Cardiac fibroblast (primary cell): ENCODE data around the gene CAMK2G.

Source experiments
- DNase-seq, 2 donors: peaks; one replicate each; pipeline versions ENCODE4 v3.0.0 to v3.0.0-alpha.2; 2010; ENCODE audit warnings: low read depth in 2 of 2
- H3K4me3 ChIP-seq, 2 donors: replicated peaks in 1 of 2; 1 replicate in 1 of 2; 2 replicates in 1 of 2; pipeline ENCODE4 v1.5.1; 2011; ENCODE audit warnings: low read depth in 2 of 2, low read length in 2 of 2, mild to moderate bottlenecking in 2 of 2, moderate library complexity in 1 of 2
- TF ChIP-seq, protein P1 (sequence below): IDR thresholded peaks from one replicate; pipeline ENCODE4 v1.5.1; 2011; ENCODE audit warnings: low read depth, mild to moderate bottlenecking, low read length, inconsistent platforms

CAMK2G gene

DNA sequence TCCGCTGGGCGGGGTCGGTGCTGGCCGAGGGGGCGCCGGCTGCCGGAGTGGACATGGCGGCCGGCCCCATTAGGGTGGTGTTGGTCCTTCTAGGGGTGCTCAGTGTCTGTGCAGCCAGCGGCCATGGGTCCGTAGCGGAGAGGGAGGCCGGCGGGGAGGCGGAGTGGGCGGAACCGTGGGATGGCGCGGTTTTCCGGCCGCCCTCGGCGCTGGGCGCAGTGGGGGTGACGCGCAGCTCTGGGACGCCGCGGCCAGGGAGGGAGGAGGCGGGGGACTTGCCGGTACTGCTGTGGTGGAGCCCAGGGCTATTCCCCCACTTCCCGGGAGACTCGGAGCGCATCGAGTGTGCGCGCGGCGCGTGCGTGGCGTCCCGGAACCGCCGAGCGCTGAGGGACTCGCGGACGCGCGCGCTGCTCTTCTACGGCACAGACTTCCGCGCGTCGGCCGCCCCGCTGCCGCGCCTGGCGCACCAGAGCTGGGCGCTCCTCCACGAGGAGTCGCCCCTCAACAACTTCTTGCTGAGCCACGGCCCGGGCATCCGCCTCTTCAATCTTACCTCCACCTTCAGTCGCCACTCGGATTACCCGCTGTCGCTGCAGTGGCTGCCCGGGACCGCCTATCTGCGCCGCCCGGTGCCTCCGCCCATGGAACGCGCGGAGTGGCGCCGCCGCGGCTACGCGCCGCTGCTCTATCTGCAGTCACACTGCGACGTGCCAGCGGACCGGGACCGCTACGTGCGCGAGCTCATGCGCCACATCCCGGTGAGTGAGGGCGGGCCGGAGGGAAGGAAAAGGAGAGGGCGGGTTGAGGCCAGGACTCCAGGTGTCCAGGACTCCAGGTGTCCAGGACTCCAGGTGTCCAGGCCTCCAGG lies 101.8 kb downstream of the CAMK2G start:
- peak overlapping the region; percentile 62 for H3K4me3 ChIP-seq
- peak; percentile 83 to 84 for DNase-seq

DNA sequence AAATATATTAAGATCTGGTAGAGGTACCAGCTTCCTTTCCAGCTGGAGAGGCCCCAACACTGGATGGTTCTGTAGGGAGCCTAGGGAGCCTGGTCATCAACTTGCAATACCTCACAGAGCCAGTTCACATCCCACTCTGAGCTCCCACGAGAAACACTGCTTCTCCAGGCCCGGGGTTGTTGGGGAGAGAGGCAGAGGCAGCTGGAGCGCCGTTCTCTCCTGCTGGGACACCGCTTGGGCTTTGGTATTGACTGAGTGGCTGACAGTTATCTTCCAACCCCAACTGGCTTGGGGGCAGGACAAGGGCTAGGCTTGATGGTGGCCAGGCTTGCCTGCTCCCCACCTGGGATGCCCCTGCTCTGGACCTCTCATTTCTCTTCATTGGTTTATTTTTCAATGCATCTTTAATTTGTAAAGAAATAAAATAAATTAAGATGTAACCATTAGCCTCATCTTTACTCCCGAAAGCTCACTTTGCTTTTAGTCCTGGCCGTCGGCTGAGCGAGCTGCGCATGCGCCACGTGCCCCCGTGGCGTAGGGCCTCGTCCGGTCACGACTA lies 102.6 kb downstream of the CAMK2G start:
- peak; percentile 28 to 88 for DNase-seq
- TF ChIP-seq, protein P1, sequence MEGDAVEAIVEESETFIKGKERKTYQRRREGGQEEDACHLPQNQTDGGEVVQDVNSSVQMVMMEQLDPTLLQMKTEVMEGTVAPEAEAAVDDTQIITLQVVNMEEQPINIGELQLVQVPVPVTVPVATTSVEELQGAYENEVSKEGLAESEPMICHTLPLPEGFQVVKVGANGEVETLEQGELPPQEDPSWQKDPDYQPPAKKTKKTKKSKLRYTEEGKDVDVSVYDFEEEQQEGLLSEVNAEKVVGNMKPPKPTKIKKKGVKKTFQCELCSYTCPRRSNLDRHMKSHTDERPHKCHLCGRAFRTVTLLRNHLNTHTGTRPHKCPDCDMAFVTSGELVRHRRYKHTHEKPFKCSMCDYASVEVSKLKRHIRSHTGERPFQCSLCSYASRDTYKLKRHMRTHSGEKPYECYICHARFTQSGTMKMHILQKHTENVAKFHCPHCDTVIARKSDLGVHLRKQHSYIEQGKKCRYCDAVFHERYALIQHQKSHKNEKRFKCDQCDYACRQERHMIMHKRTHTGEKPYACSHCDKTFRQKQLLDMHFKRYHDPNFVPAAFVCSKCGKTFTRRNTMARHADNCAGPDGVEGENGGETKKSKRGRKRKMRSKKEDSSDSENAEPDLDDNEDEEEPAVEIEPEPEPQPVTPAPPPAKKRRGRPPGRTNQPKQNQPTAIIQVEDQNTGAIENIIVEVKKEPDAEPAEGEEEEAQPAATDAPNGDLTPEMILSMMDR: no peak
- peak overlapping the region; percentile 62 for H3K4me3 ChIP-seq

More for the DNA sequence above, 101.8 kb downstream of the CAMK2G start:
- TF ChIP-seq, protein P1: no peak

DNA sequence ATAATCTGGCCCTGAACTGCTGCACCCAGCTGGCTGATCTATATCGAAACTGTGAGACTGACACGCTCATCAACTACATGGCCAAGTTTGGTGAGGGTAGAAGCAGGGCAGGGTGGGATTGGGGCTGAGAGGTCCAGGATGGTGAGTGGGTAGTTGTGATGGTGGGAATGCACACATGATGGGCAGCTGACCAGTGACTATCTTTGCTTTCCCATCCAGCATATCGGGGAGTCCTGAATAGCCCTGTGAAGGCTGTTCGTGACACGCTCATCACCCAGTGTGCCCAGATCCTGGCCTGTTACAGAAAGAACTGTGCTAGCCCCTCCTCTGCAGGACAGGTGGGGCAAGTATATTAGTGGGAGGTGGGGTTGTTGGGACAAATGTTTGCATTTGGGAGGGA lies 105.0 kb downstream of the CAMK2G start:
- no peak for DNase-seq
- no peak overlapping the region for H3K4me3 ChIP-seq
- TF ChIP-seq, protein P1: no peak

DNA sequence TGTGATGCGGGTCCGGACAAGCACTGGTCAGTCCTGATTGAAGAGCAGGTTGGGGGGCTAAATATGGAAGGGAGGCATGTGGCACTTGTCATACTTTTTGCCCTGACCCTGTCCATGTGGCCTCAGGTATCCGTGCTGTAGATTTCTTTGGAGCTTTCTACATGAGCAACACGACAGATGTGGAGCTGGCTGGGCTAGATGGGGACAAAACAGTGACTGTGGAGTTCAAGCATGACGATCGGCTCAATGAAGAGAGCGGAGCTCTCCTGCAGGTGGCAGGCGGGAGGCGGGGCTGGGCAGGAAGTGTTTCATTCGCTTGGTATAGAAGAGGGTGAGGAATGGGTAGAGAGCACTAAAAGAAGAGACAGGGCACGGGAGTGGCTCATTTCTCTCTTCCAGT lies 105.5 kb downstream of the CAMK2G start:
- TF ChIP-seq, protein P1: no peak
- no peak overlapping the region for H3K4me3 ChIP-seq
- DNase-seq: no peak

DNA sequence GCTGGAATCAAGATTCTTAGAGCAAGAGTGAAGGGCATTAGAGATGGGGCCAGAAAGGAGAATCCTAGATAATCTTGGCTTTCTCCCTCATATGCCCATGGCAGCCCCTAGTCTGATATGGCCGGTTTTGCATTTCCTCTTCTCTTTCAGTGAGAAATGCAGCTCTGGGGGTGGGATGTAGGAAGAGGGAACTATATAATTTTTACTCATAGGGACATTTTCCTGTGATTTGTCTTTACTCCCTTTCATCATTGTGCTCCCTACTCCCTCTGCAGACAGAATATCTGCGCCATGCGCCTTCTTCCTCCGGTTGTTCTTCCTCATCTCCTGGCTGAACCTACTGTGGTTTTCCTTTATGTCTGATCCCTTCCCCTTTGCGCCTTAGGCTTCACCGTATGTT lies 109.3 kb downstream of the CAMK2G start:
- no peak for DNase-seq
- TF ChIP-seq, protein P1: no peak
- no peak overlapping the region for H3K4me3 ChIP-seq

DNA sequence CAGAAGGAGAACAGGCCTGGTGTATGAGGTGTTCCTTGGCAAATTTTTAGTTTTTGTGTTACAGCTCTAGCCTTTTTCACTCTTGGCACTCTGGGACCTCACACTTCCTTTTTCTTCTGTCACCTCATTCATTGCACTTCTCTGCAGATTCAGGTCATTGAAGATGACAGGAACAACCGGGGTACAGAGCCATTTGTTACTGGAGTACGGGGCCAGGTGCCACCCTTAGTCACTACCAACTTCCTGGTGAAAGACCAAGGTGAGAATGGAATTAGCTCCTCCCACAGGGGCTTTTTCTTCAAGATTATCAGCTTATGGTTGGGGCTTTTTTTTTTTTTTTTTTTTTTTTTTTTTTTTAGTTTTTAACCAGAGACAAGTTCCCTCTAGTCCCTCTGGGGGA lies 111.0 kb downstream of the CAMK2G start:
- no peak for DNase-seq
- TF ChIP-seq, protein P1: no peak
- H3K4me3 ChIP-seq: no peak overlapping the region
